GM21576 (cell line): Measurements from ENCODE around the gene MDM1.

Experiments used
- ATAC-seq: cut with Tn5 transposase; IDR thresholded peaks from one replicate; pipeline ENCODE4 v1.9.1; 2021; ENCODE audit warnings: mild to moderate bottlenecking, moderate library complexity; ENCODE audit not compliant: unreplicated experiment

MDM1 gene

DNA sequence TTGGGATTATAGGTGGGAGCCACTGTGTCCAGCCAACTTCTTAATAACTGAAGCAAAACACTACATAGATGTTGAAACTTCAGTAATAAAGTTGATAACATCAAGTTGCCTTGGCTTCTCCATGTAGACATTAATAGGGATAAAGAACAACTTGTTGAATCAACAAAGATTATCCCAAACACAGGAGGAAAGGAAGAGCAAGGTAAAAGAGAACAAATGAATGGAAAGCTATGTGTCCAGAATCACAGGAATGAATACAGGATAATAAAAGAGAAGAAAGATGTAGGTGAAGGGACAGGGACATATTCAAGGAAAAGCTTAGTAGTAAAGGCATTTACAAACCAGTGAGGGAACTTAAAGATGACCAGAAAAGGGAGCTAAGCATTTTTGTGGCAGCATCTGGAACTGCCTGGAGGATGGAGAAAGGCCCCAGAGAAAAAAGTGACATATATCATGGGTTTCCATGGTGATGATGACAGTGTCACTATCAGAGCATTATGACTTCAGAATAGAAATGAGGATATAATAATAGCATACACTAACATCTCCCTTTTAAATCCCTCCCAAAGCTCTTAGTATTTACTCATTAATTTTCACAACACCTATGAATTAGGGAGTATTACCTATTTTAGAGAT lies 24.0 kb upstream of the MDM1 start:
- no peak for ATAC-seq

GRCh38 chr12:68354977-68355541 lies 22.9 kb upstream of the MDM1 start:
- ATAC-seq = no peak

DNA sequence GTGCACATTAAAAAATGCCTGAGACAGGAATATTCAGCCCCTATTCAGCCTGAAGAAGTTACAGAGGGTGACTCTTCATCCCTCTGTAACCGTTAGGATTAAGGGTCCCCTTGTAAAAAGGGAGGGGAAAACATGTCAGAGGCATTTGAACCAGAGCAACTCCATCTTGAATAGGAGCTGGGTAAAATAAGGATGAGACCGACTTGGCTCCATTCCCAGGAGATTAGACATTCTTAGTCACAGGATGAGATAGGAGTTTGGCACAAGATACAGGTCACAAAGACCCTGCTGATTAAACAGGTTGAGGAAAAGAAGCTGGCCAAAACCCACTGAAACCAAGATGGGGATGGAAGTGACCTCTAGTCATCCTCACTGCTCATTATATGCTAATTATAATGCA lies 19.9 kb upstream of the MDM1 start:
- ATAC-seq = no peak

DNA sequence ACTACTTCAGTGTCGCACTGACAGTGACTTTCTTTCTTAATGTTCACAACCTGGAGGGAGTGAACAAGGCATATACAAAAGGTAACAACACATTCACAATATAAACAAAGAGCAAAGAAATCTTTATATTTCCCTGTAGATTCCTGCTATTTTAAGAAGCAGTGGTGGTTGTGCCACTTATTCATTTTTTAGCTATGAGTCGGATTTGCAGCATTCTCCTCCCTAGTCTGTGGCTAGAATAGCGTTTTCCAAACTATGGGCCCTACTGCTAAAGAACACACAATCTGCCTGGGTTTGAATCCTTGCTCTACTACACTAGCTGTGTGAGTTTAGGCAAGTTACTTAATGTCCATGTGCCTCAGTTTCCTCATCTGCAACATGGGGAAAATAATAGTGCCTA lies 18.6 kb upstream of the MDM1 start:
- no peak for ATAC-seq

DNA sequence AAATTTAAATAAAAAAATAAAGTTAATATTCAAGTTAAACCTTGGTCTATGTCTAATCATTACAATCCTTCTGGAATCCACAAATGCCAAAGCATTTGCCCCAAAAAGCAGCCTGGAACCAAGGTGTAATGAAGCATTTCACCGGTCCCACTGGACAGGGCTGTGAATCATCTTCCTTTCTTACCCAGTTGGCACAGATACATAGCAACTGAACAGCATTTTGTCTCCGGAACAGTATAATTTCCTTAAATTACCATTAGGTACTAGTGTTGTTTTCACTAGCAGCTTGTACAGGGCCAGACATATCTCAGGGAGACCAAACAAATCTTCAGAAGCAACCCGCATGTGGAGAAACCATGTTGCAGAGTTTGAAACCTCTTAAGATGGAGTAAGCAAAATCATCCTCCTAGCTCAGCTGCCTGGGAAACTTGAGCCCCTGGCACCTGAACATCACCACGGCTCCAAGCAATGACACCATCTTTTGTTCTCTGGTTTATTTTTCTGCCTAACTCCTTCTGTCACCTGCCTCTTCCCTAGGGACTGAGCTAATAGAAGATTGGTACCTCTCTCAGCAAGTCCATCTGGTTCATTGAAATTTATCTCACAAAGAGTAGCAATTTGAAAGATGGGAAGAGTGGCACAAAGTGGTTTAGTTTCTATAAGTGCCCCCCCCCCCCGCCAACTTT lies 17.9 kb upstream of the MDM1 start:
- ATAC-seq = no peak

GRCh38 chr12:68349220-68349621 lies 17.1 kb upstream of the MDM1 start:
- ATAC-seq = no peak

GRCh38 chr12:68348419-68348818 lies 16.3 kb upstream of the MDM1 start:
- no peak for ATAC-seq

DNA sequence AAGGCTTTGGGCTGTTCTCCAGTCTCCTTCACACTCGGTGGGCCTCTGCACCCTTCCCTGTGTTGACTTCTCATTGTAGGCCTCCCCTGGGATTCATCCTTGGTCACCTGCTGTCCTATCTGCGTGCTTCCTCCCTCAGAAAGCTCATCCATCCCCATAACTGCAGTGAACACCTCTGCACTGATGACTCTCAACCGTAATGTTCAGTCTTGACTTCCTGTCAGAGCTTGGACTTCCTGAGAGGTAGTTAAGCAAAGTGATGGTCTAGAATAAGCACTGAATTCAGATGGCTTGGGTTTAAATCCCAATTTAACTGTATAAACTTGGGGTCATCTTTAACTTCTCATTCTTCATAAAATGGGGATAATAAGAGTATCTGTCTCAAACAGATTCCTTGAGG lies 13.6 kb upstream of the MDM1 start:
- ATAC-seq = no peak

DNA sequence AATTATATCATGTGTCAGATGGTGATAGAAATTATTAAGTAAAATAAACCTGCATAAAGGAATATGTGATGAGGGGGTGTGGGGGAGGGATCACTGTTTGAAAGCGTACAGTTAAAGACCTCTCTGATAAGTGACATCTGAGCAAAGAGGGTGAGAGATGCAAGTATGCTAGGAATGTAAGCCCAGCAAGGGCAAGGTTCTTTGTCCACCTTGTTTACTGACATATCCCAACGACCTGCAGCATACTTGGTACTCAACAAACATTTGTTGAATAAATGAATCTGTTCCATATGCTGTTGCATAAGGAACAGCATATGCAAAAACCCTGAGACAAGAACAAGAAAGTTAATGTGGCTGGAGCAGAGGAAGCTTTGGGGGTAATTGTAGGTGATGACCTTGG lies 12.0 kb upstream of the MDM1 start:
- no peak for ATAC-seq

- ATAC-seq = no peak
These were observed 10.8 kb upstream of the MDM1 start for GRCh38 chr12:68342966-68343365.

- ATAC-seq = no peak
These were observed 9.7 kb upstream of the MDM1 start for GRCh38 chr12:68341822-68342221.

- ATAC-seq = no peak
These were observed 8.5 kb upstream of the MDM1 start for GRCh38 chr12:68340404-68341270.

DNA sequence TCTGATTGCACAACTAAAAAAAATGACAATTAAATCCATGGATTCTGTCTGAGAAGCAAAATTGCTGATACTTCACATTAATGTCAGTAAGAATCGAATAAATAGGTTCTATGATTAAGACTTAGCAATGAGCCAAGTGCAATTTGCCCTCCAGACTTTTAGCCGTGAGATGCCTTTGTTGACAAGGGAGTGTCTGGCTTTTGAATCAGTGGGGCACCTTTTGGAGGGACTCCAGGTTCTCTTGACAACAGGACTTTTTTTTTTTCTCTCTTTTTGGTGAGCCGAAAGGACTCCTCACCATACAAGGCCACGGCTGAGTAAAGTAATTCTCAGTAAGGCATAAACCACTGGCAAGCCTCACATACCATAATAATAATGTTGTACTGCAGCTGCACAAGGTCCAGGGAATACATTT lies 4.7 kb upstream of the MDM1 start:
- no peak for ATAC-seq

GRCh38 chr12:68335462-68335861 lies 3.3 kb upstream of the MDM1 start:
- ATAC-seq = no peak

DNA sequence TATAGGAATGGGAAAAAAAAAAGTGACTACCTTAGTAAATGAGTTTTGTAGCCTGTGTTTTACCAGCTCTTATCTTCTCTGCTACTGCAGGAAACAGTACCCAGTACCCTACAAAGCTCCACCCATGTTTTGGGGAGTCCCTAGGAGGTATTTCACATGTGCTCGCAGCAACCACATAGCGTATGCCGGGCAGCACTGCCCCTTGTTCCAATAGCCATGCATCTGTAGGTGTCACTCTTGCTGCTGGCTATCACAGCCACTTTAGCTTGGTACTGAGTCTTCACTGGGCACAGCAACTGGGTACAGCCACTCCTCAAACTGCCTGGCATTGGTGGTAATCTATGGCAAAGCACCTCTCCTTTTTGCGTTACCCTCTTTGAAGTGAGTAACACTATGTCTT lies 2.0 kb upstream of the MDM1 start:
- no peak for ATAC-seq

GRCh38 chr12:68332728-68333630 lies 817 bp upstream of the MDM1 start:
- no peak for ATAC-seq

DNA sequence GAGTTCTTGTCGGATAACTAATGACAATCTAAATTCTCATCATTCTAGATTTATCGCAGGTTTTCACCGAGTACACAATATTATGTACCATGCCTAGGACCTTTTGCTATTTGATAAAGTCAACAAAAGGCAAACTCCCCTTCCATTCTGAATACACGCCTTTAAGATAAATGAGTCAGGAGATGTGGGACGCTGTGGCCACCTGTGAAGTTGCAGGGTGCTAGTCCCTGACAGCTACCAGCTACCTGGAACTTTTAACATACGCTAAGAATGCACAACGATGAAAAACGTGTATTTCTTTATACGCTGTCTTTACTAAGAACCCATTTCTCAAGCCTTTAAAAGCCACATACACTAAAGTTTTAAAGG lies 678 bp downstream of the MDM1 start:
- ATAC-seq = no peak

GRCh38 chr12:68327896-68328295 lies 4.3 kb downstream of the MDM1 start:
- no peak for ATAC-seq

- no peak for ATAC-seq
These were observed 5.4 kb downstream of the MDM1 start for GRCh38 chr12:68326716-68327115.

GRCh38 chr12:68325966-68326365 lies 6.2 kb downstream of the MDM1 start:
- no peak for ATAC-seq

DNA sequence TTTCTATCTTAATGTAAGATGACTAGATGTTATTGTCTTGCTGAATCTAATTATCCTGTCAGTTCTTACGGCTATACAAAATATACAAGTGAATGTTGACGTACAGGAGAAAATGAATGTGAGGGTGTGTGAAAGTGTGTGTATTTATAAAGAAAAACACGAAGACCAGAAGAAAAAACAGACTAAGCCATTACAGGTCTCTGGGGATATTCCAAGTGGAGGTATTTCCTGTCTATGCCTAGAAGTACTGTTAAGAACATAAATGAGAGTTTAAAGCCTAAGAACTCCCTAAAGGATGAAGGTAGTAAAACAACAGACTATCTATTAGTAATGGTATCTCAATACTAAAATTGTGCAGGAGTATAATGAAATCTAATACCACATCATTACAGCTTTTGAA lies 7.6 kb downstream of the MDM1 start:
- ATAC-seq = no peak
